Adrenal gland (tissue), 5 donors: ENCODE measurements around the gene H2BK1.

Source experiments
- CTCF ChIP-seq, 6 experiments: fragments of 450-650 bp in 4 of 6; fragments of 200-600 bp in 2 of 6; sonication (generic) in 1 of 6; IDR thresholded peaks; 1 replicate in 5 of 6; 2 replicates in 1 of 6; pipeline versions ENCODE4 v1.5.1 to v1.8.0; 2016 to 2021; ENCODE audit warnings: antibody characterized with exemption in 6 of 6, mild to moderate bottlenecking in 2 of 6, moderate library complexity in 1 of 6
- POLR2A ChIP-seq, 2 donors: fragments of 450-650 bp; IDR thresholded peaks; one replicate each; pipeline ENCODE4 v1.6.1; 2017; ENCODE audit warnings: antibody characterized with exemption in 2 of 2, mild to moderate bottlenecking in 2 of 2, moderate library complexity in 1 of 2
- donor health status: DM: no; HTN: no; CAD: no.

GRCh38 chr7:151207804-151208203 lies 2.5 kb downstream of the H2BK1 start:
- TF ChIP-seq POLR2A (IDR thresholded peaks at IDR 0.05) (no peak), CTCF (IDR thresholded peaks at IDR 0.05) (no peak)
